DMS153 treated with DMSO at 0.1 percent for 48 hours (cell line): ENCODE data around the gene USP33.
"Not testable (repeated sequence)": the region's sequence is repeated elsewhere in the genome, so short reads cannot be mapped to it uniquely, and the experiment has no call there.

Source experiments
- DNase-seq: peaks from one replicate; lab custom pipeline; 2025; ENCODE audit not compliant: unreplicated experiment; lab: John Stamatoyannopoulos, UW

Gene USP33

GRCh38 chr1:77673030-77673429 lies 86.6 kb downstream of the USP33 start:
- DNase-seq: no peak

GRCh38 chr1:77672374-77672773 lies 87.3 kb downstream of the USP33 start:
- no peak for DNase-seq

GRCh38 chr1:77671836-77672235 lies 87.8 kb downstream of the USP33 start:
- no peak for DNase-seq

- DNase-seq: no peak
Observed at GRCh38 chr1:77670330-77670729, 89.3 kb downstream of the USP33 start.

GRCh38 chr1:77668924-77669449 lies 90.7 kb downstream of the USP33 start:
- DNase-seq: no peak

- DNase-seq: no peak
Observed at GRCh38 chr1:77664939-77665516, 94.6 kb downstream of the USP33 start.

GRCh38 chr1:77661696-77662095 lies 98.0 kb downstream of the USP33 start:
- no peak for DNase-seq

- no peak for DNase-seq
Observed at GRCh38 chr1:77659879-77660593, 99.6 kb downstream of the USP33 start.

GRCh38 chr1:77658271-77658670 lies 101.4 kb downstream of the USP33 start:
- DNase-seq: no peak

GRCh38 chr1:77655431-77655974 lies 104.1 kb downstream of the USP33 start:
- peak; percentile 36 for DNase-seq

GRCh38 chr1:77652970-77653516 lies 106.6 kb downstream of the USP33 start:
- DNase-seq: no peak

GRCh38 chr1:77652268-77652667 lies 107.4 kb downstream of the USP33 start:
- no peak for DNase-seq

- no peak for DNase-seq
Observed at GRCh38 chr1:77649127-77649526, 110.5 kb downstream of the USP33 start.

- DNase-seq: not testable (repeated sequence)
Observed at GRCh38 chr1:77646224-77646623, 113.4 kb downstream of the USP33 start.
